HG03280 (cell line): ENCODE results near the gene PXMP2.

Source experiments
- ATAC-seq: cut with Tn5 transposase; IDR thresholded peaks from one replicate; pipeline ENCODE4 v1.9.1; 2021; ENCODE audit warnings: mild to moderate bottlenecking, moderate library complexity; ENCODE audit not compliant: unreplicated experiment

PXMP2 gene

DNA sequence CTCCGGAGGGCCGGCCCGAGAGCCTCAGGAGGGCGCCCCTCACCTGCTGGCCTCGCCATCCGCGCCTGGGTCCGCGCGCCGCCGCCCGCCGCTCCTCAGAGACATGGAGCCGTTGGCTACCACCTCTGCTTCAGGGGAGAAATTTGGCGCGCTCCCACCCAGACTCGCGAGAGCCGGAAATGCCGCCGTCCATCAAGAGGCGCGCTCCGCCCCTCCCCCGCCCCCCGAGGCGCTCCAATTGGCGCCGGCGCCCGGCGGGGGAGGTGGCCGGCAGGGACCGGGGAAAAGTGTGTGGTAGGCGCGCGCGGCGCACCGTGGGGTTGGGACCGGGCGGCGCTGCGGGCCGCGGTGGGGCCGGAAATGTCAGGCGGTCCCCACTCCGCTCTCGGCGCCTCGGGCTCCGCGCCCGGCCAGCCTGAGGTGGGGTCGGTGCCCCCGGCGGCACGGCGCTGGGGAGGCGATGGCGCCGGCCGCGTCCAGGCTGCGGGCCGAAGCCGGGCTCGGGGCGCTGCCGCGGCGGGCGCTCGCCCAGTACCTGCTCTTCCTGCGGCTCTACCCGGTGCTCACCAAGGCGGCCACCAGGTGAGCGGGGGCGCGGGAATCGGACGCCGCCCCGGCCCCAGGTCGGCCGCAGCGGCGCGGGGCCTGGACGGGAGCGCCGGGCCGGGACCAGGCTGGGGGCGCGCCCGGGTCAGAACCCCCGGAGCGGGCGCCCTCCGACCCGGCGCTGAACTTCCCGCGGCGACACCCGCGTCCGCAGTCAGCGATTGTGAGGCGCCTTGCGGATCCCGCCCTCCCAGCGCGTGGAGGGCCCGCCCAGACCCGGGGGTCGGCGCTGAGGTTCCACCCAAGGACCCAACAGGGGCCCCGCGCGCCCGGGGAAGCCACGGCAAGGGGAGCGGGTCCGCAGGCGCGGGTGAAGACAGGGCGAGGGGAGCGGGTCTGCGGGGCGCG lies at the start of gene PXMP2, which contains the start of gene POLE:
Gene PXMP2, plus strand, starts transcription at position 377 of the 954 bp plus-strand sequence. Its CDS starts 84 bp downstream, at position 461.
Gene POLE, minus strand, starts transcription at position 132 of the 954 bp plus-strand sequence. Its CDS starts 27 bp downstream, at position 105.
- peak; percentile 93 for ATAC-seq

DNA sequence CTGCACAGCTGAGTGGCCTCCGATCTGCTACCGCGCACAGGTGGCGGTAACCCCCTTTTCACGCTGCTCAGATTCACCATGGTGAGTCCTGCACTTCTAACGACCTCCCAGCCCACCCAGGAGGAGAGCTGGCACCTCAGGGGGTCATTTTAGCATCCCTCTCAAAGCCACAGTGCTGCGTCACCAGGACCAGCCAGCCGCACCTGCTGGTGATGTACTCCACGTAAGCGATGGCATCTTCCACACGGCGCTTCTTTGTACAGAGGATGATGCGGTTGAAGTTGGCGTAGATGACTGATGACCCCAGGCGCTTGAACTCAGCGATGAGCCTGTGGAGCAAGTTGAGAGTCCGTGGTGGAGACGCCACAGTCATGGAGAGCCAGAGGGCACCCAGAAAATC lies 49.6 kb upstream of the PXMP2 start:
- ATAC-seq: no peak

DNA sequence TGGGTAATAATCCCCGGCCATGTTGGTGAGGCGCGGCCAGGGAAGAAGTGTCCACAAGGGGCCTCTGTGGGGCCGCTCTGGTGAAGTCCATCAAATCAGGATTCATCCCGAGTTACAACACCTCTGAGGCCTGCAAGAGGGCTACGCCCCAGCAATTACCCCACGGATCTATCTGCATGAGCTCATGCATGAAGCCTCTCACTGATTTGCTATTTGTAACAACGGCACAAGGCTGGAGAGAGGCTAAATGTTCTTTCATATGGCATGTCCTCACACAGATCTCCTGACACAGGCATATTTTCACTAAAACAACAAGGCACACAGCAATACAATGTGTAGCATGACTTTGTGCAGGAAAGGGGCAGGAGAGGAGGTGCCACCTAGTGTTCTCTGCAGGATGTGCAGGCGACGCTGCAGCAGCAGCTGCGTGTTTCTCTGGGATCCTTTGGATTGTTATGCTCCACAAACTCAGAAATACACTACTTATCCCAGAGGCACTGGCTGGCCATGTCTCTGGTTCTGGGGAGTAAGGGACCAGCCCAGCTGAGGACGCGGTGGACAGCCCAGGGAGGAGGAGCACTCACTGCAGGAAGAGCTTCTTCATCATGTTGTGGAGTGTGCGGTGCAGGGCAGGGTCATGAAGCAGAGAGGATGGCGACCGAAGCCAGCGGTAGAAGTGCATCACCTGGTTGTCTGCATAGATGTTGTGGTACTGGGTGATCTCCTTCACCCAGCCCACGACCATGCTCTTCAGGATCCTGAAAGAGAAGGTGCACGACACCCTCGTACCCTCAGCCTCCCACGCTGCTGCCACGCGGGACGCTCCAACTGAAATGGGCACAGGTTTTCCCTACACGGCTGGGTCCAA lies 48.6 kb upstream of the PXMP2 start:
- ATAC-seq: no peak

GRCh38 chr12:132639956-132640520 lies 47.3 kb upstream of the PXMP2 start:
- ATAC-seq: no peak

- no peak for ATAC-seq
These were observed 46.5 kb upstream of the PXMP2 start for GRCh38 chr12:132640936-132641335.

DNA sequence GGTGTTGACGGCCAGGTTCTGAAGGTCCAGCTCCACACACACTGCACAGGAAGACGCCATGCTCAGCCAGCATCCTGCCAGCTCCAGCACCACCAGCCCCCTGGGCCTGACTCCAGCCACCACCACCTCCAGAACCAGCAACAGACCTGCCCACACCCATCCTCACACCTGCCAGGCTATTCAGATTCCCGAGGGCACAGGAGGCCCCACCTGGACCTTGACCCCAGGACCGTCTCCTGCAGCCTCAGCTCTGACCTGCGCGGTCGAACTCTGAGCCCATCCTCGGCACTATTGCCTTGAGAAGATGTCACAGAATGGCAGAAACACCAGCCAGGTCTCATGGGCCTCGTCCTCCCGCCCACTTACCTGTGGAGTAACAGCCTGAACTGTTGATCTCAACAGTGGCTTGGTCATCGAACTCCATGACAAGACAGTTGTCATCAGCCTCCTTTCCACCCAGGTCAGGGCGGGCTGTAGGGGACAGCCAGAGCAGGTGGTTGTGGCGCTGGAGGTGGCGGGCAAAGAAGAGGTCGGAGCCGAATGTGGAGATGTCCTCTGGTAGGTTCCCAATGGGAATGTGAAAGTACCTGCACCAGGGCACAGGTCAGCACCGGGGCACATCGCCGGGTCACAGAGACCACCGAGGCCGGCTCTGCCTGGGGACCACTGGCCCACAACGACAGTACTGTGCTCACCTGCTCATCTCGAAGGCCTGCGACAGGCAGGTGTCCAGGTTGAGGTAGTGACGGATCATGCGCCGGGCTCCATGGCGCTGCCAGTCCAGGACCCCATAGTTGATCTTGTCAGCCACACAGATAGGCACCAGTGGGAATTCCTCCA lies 45.4 kb upstream of the PXMP2 start:
- ATAC-seq: no peak

- ATAC-seq: no peak
These were observed 44.2 kb upstream of the PXMP2 start for GRCh38 chr12:132642846-132643835.

GRCh38 chr12:132646850-132647249 lies 40.5 kb upstream of the PXMP2 start:
- ATAC-seq: no peak

- ATAC-seq: no peak
These were observed 39.5 kb upstream of the PXMP2 start for GRCh38 chr12:132647858-132648257.

GRCh38 chr12:132648616-132649225 lies 38.7 kb upstream of the PXMP2 start:
- no peak for ATAC-seq

DNA sequence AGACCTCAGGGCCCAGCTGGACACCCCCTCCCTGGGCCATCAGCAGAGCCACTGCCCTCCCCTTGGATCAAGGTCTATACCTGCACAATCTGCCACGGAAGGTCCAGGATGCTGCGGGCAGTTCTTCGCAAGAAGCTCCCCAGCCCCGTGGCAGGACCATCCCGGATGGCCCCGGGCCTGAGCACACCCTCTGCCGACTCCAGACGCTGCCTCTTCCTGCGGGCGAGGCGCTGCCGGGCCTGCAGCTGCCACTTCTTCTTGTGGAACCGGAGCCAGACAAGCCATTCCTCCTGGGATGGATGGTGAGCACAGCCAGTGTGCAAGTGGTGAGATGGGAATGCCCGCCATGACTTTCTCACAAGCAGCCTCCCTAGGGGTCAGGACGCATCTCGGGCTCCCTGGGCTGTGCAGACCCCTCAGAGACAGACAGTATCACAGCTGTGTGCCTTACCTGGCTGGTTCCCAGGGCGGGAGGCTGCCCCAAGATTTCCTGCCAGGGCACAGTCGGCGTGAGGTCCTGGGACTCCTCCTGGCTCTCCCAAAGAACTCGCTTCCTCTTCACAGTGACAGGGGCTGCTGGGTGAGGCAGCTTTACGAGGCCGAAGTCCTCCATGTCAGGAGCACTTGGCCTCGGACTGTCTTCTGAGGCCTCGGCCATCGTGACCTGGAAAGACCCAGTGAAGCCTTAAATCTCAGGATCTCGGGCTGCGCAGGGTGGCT lies 38.0 kb upstream of the PXMP2 start:
- no peak for ATAC-seq

DNA sequence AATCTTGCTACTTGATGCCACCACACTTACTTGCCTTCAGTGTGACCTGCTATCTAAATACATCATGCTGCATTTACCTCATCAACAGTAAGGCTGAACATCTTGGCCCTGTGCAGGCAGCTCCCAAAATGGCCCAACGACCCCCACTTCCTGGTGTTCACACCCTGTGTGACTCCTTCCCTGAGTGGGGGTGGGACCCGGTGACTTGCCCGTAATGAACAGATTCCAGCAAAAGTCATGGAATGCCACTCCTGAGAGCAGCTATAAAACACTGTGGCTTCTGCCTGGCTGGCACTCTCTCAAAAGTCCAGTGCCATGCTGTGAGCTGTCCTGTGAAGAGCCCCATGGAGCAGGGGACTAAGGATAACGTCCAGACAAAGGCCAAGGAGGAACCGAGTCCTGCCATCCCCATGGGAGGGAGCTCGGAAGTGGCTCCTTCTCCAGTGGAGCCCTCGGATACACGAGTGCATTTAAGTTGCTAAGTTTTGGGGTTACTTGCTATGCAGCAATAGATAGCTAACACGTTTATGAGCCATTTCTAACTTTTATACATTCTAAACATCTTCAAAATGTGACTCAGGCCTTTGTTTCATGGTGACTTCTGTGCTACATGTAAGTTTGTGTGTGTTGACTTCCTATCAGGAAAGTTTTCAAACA lies 35.8 kb upstream of the PXMP2 start:
- ATAC-seq: no peak

- ATAC-seq: no peak
These were observed 33.7 kb upstream of the PXMP2 start for GRCh38 chr12:132653567-132654290.

- ATAC-seq: no peak
These were observed 30.2 kb upstream of the PXMP2 start for GRCh38 chr12:132657004-132657727.

- ATAC-seq: no peak
These were observed 29.1 kb upstream of the PXMP2 start for GRCh38 chr12:132658149-132658894.
